NB4 (cell line): ENCODE data around the gene COL26A1.

Experiments used
- MAX ChIP-seq: IDR thresholded peaks from 2 replicates; pipeline ENCODE4 v1.6.1; 2011; ENCODE audit warnings: low read depth, low read length
- TF ChIP-seq, protein P1 (sequence below): IDR thresholded peaks from one replicate; pipeline ENCODE4 v1.5.1; 2012; ENCODE audit warnings: low read depth, low read length

- TF ChIP-seq, protein P1, sequence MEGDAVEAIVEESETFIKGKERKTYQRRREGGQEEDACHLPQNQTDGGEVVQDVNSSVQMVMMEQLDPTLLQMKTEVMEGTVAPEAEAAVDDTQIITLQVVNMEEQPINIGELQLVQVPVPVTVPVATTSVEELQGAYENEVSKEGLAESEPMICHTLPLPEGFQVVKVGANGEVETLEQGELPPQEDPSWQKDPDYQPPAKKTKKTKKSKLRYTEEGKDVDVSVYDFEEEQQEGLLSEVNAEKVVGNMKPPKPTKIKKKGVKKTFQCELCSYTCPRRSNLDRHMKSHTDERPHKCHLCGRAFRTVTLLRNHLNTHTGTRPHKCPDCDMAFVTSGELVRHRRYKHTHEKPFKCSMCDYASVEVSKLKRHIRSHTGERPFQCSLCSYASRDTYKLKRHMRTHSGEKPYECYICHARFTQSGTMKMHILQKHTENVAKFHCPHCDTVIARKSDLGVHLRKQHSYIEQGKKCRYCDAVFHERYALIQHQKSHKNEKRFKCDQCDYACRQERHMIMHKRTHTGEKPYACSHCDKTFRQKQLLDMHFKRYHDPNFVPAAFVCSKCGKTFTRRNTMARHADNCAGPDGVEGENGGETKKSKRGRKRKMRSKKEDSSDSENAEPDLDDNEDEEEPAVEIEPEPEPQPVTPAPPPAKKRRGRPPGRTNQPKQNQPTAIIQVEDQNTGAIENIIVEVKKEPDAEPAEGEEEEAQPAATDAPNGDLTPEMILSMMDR, result no peak
- no peak for TF ChIP-seq MAX
These were observed 5.9 kb downstream of the COL26A1 start for GRCh38 chr7:101368422-101369165.
